ENCODE data around the gene BDH1. TPM values are rescaled to one million over a fixed set of nuclear protein-coding genes. Genes with fewer than 3 reads are reported as not detected.

Gene BDH1
- total and polyA plus RNA-seq, 3 donors from 2014 or later = 12.8 to 22.4 (median 14.4) TPM

DNA sequence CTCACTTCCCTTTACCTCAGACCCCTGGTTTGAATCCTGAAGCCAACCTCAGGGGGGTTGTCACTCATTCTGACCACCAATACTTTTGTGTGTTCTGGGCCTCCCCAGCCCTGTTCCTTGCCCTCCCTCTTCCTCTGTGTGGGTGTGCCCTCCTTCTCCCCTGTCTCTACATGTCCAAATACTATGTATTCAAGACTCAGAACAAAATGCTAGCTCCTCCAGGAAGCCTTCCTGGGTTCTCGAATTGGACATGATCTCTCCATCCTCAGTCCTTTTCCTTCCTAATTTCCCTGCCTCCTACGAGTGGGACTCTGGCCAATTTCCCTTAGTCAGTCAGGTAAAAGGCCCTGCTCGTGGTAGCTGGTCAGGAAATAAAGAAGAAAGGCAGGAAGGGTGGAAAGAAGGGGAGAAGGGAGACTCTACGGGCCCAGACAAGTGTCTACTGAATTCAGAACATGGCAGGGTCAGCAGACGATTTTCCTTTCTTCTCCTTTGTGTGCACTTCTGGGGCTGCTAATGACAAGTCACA lies 79.7 kb downstream of the BDH1 start:
- H3K36me3 ChIP-seq (ENCODE audit: low read depth, missing control alignments) = no peaks in the 10 kb centered on the region
- intact Hi-C loops (cut with DNase I; ENCODE audit: low total_unique reads) = no loop called here
- no peak for DNase-seq
- no peaks in the 10 kb centered on the region for H3K27me3 ChIP-seq
- H3K4me3 ChIP-seq = no peak overlapping the region
- no peak overlapping the region for H3K27ac ChIP-seq
- 77 to 83% methylated on average over 5 of the region's 5 CpGs for WGBS, 2 donors
- no peaks in the 10 kb centered on the region for H3K9me3 ChIP-seq
- TF ChIP-seq, protein P1, sequence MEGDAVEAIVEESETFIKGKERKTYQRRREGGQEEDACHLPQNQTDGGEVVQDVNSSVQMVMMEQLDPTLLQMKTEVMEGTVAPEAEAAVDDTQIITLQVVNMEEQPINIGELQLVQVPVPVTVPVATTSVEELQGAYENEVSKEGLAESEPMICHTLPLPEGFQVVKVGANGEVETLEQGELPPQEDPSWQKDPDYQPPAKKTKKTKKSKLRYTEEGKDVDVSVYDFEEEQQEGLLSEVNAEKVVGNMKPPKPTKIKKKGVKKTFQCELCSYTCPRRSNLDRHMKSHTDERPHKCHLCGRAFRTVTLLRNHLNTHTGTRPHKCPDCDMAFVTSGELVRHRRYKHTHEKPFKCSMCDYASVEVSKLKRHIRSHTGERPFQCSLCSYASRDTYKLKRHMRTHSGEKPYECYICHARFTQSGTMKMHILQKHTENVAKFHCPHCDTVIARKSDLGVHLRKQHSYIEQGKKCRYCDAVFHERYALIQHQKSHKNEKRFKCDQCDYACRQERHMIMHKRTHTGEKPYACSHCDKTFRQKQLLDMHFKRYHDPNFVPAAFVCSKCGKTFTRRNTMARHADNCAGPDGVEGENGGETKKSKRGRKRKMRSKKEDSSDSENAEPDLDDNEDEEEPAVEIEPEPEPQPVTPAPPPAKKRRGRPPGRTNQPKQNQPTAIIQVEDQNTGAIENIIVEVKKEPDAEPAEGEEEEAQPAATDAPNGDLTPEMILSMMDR (IDR thresholded peaks at IDR 0.05) = no peak
- TF ChIP-seq POLR2A (IDR thresholded peaks at IDR 0.05) = no peak
- H3K4me1 ChIP-seq = peaks cover 20% of the 10 kb centered on the region

DNA sequence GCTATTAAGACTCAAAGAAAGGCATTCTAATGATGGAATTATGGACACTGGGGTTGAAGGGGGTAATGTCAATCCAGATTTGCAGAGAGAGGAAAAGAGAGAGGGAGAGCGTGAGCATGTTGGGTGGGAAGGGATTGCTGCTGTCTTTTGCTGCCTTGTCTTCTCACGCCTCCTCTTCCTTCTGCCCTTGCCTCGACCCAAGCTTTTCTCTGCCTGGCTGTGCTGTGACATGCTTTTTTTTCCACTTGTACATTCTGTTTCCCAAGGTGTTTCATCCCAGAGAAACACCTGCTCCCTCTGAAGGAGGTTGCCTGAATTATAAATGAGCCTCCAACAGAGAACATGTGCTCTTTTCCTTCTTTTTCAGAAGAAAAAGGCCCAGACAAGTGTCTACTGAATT lies 80.3 kb downstream of the BDH1 start:
- Histone ChIP-seq H3K4me3 (no peak overlapping the region), H3K9me3 (no peaks in the 10 kb centered on the region), H3K4me1 (peaks cover 26% of the 10 kb centered on the region), H3K27me3 (no peaks in the 10 kb centered on the region), H3K27ac (no peak overlapping the region), H3K36me3 (ENCODE audit: low read depth, missing control alignments) (no peaks in the 10 kb centered on the region)
- no peak for TF ChIP-seq POLR2A (IDR thresholded peaks at IDR 0.05)
- TF ChIP-seq, protein P1 (IDR thresholded peaks at IDR 0.05) = no peak
- 91 to 98% methylated on average over 3 of the region's 3 CpGs for WGBS, 2 donors
- intact Hi-C loops (cut with DNase I; ENCODE audit: low total_unique reads) = no loop called here
- no peak for DNase-seq

DNA sequence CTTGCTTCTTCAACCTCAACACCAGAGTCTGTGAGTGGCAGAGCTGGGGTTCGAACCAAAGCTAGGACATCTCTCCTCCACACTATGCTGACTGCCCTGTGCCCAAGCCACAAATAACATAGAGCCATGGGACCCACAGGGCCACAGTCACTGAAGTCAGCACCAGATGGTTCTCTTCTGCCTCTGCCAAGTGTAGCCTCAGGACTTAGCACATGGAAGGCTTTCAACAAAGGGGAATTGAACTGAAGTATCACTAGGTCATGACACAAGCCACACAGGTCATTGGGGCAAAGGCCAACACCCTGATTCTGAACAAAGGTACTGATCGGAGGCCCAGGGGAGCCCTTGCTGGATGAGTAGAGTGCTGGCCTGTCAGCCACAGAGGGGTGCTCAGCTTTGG lies 83.6 kb downstream of the BDH1 start:
- no peak for DNase-seq
- peak overlapping the region; percentile 59 to 71 for H3K27ac ChIP-seq
- no peaks in the 10 kb centered on the region for H3K36me3 ChIP-seq (ENCODE audit: low read depth, missing control alignments)
- TF ChIP-seq, protein P1 (IDR thresholded peaks at IDR 0.05) = no peak
- no peak for TF ChIP-seq POLR2A (IDR thresholded peaks at IDR 0.05)
- WGBS, 2 donors = 88 to 93% methylated on average over 2 of the region's 2 CpGs
- peaks cover 45% of the 10 kb centered on the region for H3K4me1 ChIP-seq
- no peaks in the 10 kb centered on the region for H3K9me3 ChIP-seq
- no peaks in the 10 kb centered on the region for H3K27me3 ChIP-seq
- no peak overlapping the region for H3K4me3 ChIP-seq
- intact Hi-C loops (cut with DNase I; ENCODE audit: low total_unique reads) = no loop called here

DNA sequence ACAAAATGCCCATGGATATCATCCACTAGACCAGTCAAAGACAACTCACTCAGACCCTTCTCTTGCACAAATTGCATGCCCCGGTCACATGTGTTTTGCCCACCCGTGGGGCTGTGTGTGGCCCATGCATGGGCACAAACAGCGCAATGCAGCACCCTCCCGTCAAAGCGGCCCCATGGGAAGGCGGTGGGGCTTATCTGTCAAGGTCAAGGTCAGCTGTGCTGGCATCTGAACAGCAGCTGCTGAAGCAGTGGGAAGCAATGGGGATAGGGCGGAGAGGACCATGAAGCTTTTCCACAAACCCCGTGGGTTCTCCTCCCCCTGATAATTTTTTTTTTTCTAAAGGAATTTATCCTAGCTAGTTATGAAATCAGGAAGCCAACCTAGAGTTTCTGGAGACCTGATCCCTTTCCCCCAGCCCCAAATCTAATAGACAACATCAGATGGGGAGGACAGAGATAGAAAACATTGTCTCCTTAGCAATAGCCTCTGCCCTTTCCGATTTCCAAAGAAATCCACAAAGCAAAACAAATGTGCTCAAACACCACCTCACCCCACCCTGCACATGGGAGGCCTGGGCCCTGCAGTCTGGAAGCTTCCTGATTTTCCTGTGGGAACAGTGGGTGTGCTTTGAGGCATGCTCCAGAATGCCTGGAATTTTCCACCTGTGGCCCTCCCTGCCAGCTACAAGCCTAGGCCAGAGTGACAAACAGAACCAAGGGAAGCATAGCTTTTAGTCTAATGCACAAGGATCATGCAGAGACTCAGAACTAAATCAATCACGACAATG lies 84.4 kb downstream of the BDH1 start:
- Histone ChIP-seq H3K36me3 (ENCODE audit: low read depth, missing control alignments) (no peaks in the 10 kb centered on the region), H3K27me3 (no peaks in the 10 kb centered on the region), H3K27ac (peak overlapping the region; percentile 59 to 71), H3K4me3 (no peak overlapping the region), H3K4me1 (peaks cover 53% of the 10 kb centered on the region), H3K9me3 (no peaks in the 10 kb centered on the region)
- TF ChIP-seq, protein P1 (IDR thresholded peaks at IDR 0.05) = no peak
- no peak for TF ChIP-seq POLR2A (IDR thresholded peaks at IDR 0.05)
- peak; percentile 55 for DNase-seq
- intact Hi-C loops (cut with DNase I; ENCODE audit: low total_unique reads) = no loop called here
- WGBS, 2 donors = 41 to 74% methylated on average over 8 to 10 of the region's 10 CpGs

Measured in testis (tissue), 3 donors.